K562 (cell line): ENCODE results near the gene RBM15. TPM values are rescaled to one million over a fixed set of nuclear protein-coding genes. Genes with fewer than 3 reads are reported as not detected.

Source experiments
- ATAC-seq: fragments of 200-7000 bp; cut with Tn5 transposase; 3 replicates; pipeline ENCODE4 v1.9.1; 2020; ENCODE audit warnings: moderate library complexity
- BruUV-seq: library from RNA; stranded (reverse); fragments of 400-500 nt; replicated peaks from 2 replicates; lab custom pipeline; 2021; lab: Mats Ljungman, UMichigan
- CTCF ChIA-PET: fragments of 300-600 bp; formaldehyde crosslinking; extraction: SDS; loops from one replicate; lab custom pipeline; 2021; ENCODE audit warnings: low intra/inter-chr PET ratio; lab: Yijun Ruan, JAX
- POLR2A ChIA-PET: fragments of 300-600, 350-650 bp; sonication (Branson Sonifier 250); formaldehyde crosslinking; extraction: SDS; loops from one replicate; lab custom pipeline; 2021; ENCODE audit warnings: antibody characterized with exemption, inconsistent platforms; lab: Yijun Ruan, JAX
- DNase-seq, 4 experiments: peaks; one replicate each; pipeline versions ENCODE4 v3.0.0 to v3.0.0-alpha.2; 2011 to 2018; ENCODE audit warnings: low spot score in 3 of 4, mixed read lengths in 3 of 4; ENCODE audit errors: extremely low read depth in 1 of 4
- FAIRE-seq: peaks from 2 replicates; lab custom pipeline; 2011; peaks lifted over from hg19 to GRCh38; lab: Jason Lieb, UNC
- H2AFZ ChIP-seq: 2 replicates; pipeline ENCODE4 v1.6.0; 2011; ENCODE audit warnings: low read depth, low read length, control low read depth, inconsistent platforms
- H3K27ac ChIP-seq: fragments of 200-600 bp; 3 replicates; pipeline ENCODE4 v1.8.0; 2011; ENCODE audit warnings: low read depth, mild to moderate bottlenecking, control low read depth, inconsistent platforms, low read length, moderate library complexity, mixed read lengths; ENCODE audit errors: extremely low read depth
- H3K27me3 ChIP-seq, 2 experiments: fragments of 300-600 bp in 1 of 2; 2 replicates in 1 of 2; 3 replicates in 1 of 2; pipeline versions ENCODE4 v1.6.0 to v1.8.0; 2011; ENCODE audit warnings: inconsistent platforms in 2 of 2, low read length in 2 of 2, mild to moderate bottlenecking in 1 of 2, mixed read lengths in 1 of 2, moderate library complexity in 1 of 2; ENCODE audit not compliant: control insufficient read depth in 2 of 2, insufficient read depth in 2 of 2
- H3K36me3 ChIP-seq: fragments of 300-600 bp; 3 replicates; pipeline ENCODE4 v1.8.0; 2011; ENCODE audit warnings: mild to moderate bottlenecking, low read length, inconsistent platforms; ENCODE audit not compliant: control insufficient read depth, insufficient read depth
- H3K4me1 ChIP-seq, 2 experiments: fragments of 200-600 bp in 1 of 2; replicated peaks in 1 of 2; 2 replicates in 1 of 2; 3 replicates in 1 of 2; pipeline versions ENCODE4 v1.5.1 to v1.8.0; 2011; ENCODE audit warnings: inconsistent platforms in 2 of 2, low read length in 2 of 2, mild to moderate bottlenecking in 1 of 2, mixed read lengths in 1 of 2, moderate library complexity in 1 of 2; ENCODE audit not compliant: control insufficient read depth in 2 of 2, insufficient read depth in 2 of 2
- H3K4me2 ChIP-seq: 2 replicates; pipeline ENCODE4 v1.6.1; 2011; ENCODE audit warnings: low read length, control low read depth, inconsistent platforms, mixed read lengths; ENCODE audit not compliant: insufficient read depth
- H3K4me3 ChIP-seq: fragments of 200-600 bp; sonication (generic), shearing (Covaris generic); 2 replicates; pipeline ENCODE4 v1.5.1; 2016; ENCODE audit warnings: control low read depth, inconsistent platforms
- H3K79me2 ChIP-seq: fragments of 200-600 bp; 3 replicates; pipeline ENCODE4 v1.8.0; 2011; ENCODE audit warnings: low read length, inconsistent platforms; ENCODE audit not compliant: control insufficient read depth, insufficient read depth
- H3K9ac ChIP-seq, 2 experiments: 2 replicates each; pipeline versions ENCODE4 v1.6.0 to v1.6.1; 2011; ENCODE audit warnings: low read depth in 2 of 2, low read length in 2 of 2, control low read depth in 1 of 2, inconsistent platforms in 1 of 2, mild to moderate bottlenecking in 1 of 2, mixed read lengths in 1 of 2; ENCODE audit not compliant: insufficient read depth in 1 of 2
- H3K9me1 ChIP-seq: one replicate; pipeline ENCODE4 v1.6.0; 2011; ENCODE audit warnings: inconsistent platforms, mild to moderate bottlenecking, low read length, moderate library complexity; ENCODE audit not compliant: control insufficient read depth, insufficient read depth
- H3K9me3 ChIP-seq: replicated peaks from 2 replicates; pipeline ENCODE4 v1.5.1; 2011; ENCODE audit warnings: low read depth, low read length, inconsistent platforms; ENCODE audit not compliant: control insufficient read depth, insufficient read depth
- H4K20me1 ChIP-seq: replicated peaks from 2 replicates; pipeline ENCODE4 v1.6.1; 2011; ENCODE audit warnings: low read length, inconsistent platforms, mixed read lengths; ENCODE audit not compliant: control insufficient read depth, insufficient read depth
- CEBPB ChIP-seq: fragments of 450-650 bp; IDR thresholded peaks from 2 replicates; pipeline ENCODE4 v1.6.1; 2016; ENCODE audit warnings: missing genetic modification characterization, missing compliant biosample characterization
- CEBPG ChIP-seq, 3 experiments: fragments of 200-800 bp in 1 of 3; sonication (Bioruptor generic) in 1 of 3; sonication (generic) in 1 of 3; formaldehyde crosslinking in 1 of 3; IDR thresholded peaks in 2 of 3; conservative IDR thresholded peaks in 1 of 3; 2 replicates each; pipeline versions ENCODE4 v1.6.1 to v1.8.0; 2016 to 2022; ENCODE audit warnings: missing compliant biosample characterization in 2 of 3, missing genetic modification characterization in 2 of 3, mild to moderate bottlenecking in 1 of 3, missing genetic modification reagents in 1 of 3
- ELF1 ChIP-seq: fragments of 200-800 bp; sonication (Bioruptor generic); IDR thresholded peaks from 2 replicates; pipeline ENCODE4 v1.6.1; 2016; ENCODE audit warnings: missing genetic modification characterization, missing compliant biosample characterization
- HNRNPH1 ChIP-seq: fragments of 200-400 bp; formaldehyde crosslinking; optimal IDR thresholded peaks from 2 replicates; pipeline ENCODE3; 2017; ENCODE audit warnings: low read depth, mild to moderate bottlenecking, low read length, moderate library complexity
- ID3 ChIP-seq, 2 experiments: fragments of 250-450 bp in 1 of 2; fragments of 450-650 bp in 1 of 2; sonication (Bioruptor Pico) in 1 of 2; IDR thresholded peaks; 2 replicates each; pipeline versions ENCODE4 v1.6.1 to v1.8.0; 2016 to 2021; ENCODE audit warnings: mild to moderate bottlenecking in 2 of 2, moderate library complexity in 2 of 2, missing compliant biosample characterization in 1 of 2, missing genetic modification characterization in 1 of 2
- SAFB ChIP-seq: fragments of 200-400 bp; formaldehyde crosslinking; IDR thresholded peaks from 2 replicates; pipeline ENCODE4 v1.6.1; 2017; ENCODE audit warnings: low read depth, low read length, borderline replicate concordance
- SMAD3 ChIP-seq: fragments of 450-650 bp; formaldehyde crosslinking; conservative IDR thresholded peaks from 2 replicates; pipeline ENCODE4 v1.4.0; 2020; ENCODE audit warnings: mild to moderate bottlenecking
- WGBS: fragments of 100-300 bp; shearing (Covaris generic); methylation state at CpG from one replicate; pipeline ENCODE4 v1.1.6; 2016; ENCODE audit warnings: low coverage, mixed read lengths; ENCODE audit not compliant: insufficient coverage; ENCODE audit errors: missing lambda C conversion rate; 5-methylcytosine and 5-hydroxymethylcytosine counted together
- in situ Hi-C: fragments of 300-500 bp; cut with MboI; formaldehyde crosslinking; loops from 4 replicates; pipeline ENCODE4 v1.15.0; 2018; ENCODE audit warnings: inconsistent platforms, mixed read lengths
- intact Hi-C: fragments of 100-400 bp; cut with micrococcal nuclease; formaldehyde crosslinking; loops from 2 replicates; pipeline ENCODE4 v1.14.2; 2022
- polyA plus RNA-seq, 8 experiments: library from polyadenylated mRNA; depleted of rRNA in 4 of 8; stranded (reverse) in 5 of 8; unstranded in 3 of 8; fragments of >200 nt; fragmentation: Nextera tagmentation in 2 of 8; fragmentation: Illumina TruSeq in 1 of 8; extraction: Ambion mirVana in 2 of 8; extraction: Trizol in 1 of 8; gene quantifications; 2 replicates each; pipeline versions ENCODE4 v1.2.1 to v1.2.3, GENCODE V29; 2011 to 2014; ENCODE audit warnings: inconsistent platforms in 1 of 8, missing spikeins in 1 of 8
- total RNA-seq, 7 experiments: library from RNA; depleted of rRNA in 6 of 7; stranded (reverse); fragments of >200 nt in 6 of 7; fragmentation: Illumina TruSeq in 2 of 7; extraction: Trizol in 2 of 7; gene quantifications; 2 replicates each; pipeline versions ENCODE4 v1.2.1 to v1.2.3, GENCODE V29; 2011 to 2021; ENCODE audit warnings: low replicate concordance in 1 of 7

RBM15 gene
- total and polyA plus RNA-seq, 9 of the 15 experiments (the other 6 are each of a cell fraction or from before 2014, with no cell fraction given) = 2.4 to 63.4 (median 28.2) TPM

- no peak for DNase-seq
- Histone ChIP-seq H3K27me3 (no peaks in the 10 kb centered on the region; a peak in 1 of 5 replicates), H3K4me1 (no peaks in the 10 kb centered on the region), H3K79me2 (no peaks in the 10 kb centered on the region), H2AFZ (no peak overlapping the region), H3K4me3 (no peak overlapping the region), H4K20me1 (no peaks in the 10 kb centered on the region), H3K9me3 (no peaks in the 10 kb centered on the region), H3K9me1 (no peaks in the 10 kb centered on the region), H3K36me3 (no peaks in the 10 kb centered on the region), H3K9ac (no peak overlapping the region), H3K4me2 (no peak overlapping the region), H3K27ac (no peak overlapping the region)
- ATAC-seq = peak; percentile 31
- WGBS = 9% methylated on average over 4 of the region's 4 CpGs
- intact Hi-C loops (loop anchor here (5.0 kb wide), 1 partner anchor 138 kb away; no protein-coding TSS in a partner anchor), in situ Hi-C loops (no loop called here)
- BruUV-seq = no TSS peak
- TF ChIP-seq ID3 (CRISPR knock-in tag; IDR thresholded peaks at IDR 0.05) (no peak), ID3 (tag; IDR thresholded peaks at IDR 0.05) (no peak), CEBPG (CRISPR knock-in tag; IDR thresholded peaks at IDR 0.05) (peak; percentile 17; the same call in 1 of the 2 replicates), CEBPG (tag; conservative IDR thresholded peaks at IDR 0.05 in 1 of 2, IDR thresholded peaks at IDR 0.05 in 1 of 2) (peak; percentile 66 to 76), ELF1 (no peak), SMAD3 (CRISPR knock-in tag) (no peak), CEBPB (tag) (peak; percentile 94), HNRNPH1 (no peak), SAFB (no peak)
- FAIRE-seq = peak; percentile 59
- ChIA-PET POLR2A (interaction anchor here (0.7 to 3.5 kb wide), 3 partner anchors 18 to 110 kb away, joined by 5 to 20 read pairs (median 6); partner anchors contain the start of gene RBM15), CTCF (interaction anchor here (0.6 kb wide), 1 partner anchor 60 kb away, joined by 5 read pairs; no protein-coding TSS in a partner anchor)
Observed at GRCh38 chr1:110319332-110320167, 19.6 kb upstream of the RBM15 start.
